Adrenal gland (tissue), 12 donors: Measurements from ENCODE around the gene CSRP1. TPM values are rescaled to one million over a fixed set of nuclear protein-coding genes. Genes with fewer than 3 reads are reported as not detected.
A peak's percentile ranks its signal among the peaks of the same experiment; 100 is the strongest.
"Not testable (repeated sequence)": the region's sequence is repeated elsewhere in the genome, so short reads cannot be mapped to it uniquely, and the experiment has no call there.

ENCODE experiments used
- DNase-seq, 7 donors: peaks; one replicate each; pipeline ENCODE4 v3.0.0-alpha.2; 2019 to 2020
- H3K27ac ChIP-seq, 5 donors: fragments of 200-600 bp; sonication (generic) in 4 of 5; 1 replicate in 3 of 5; 2 replicates in 2 of 5; pipeline versions ENCODE4 v1.5.1 to v1.8.0; 2016 to 2020; ENCODE audit warnings: mild to moderate bottlenecking in 1 of 5
- H3K27me3 ChIP-seq: fragments of 200-600 bp; 2 replicates; pipeline ENCODE4 v1.8.0; 2021
- H3K36me3 ChIP-seq, 2 donors: fragments of 200-600 bp; replicated peaks in 1 of 2; 1 replicate in 1 of 2; 2 replicates in 1 of 2; pipeline versions ENCODE4 v1.5.1 to v1.8.0; 2018 to 2022
- H3K4me1 ChIP-seq, 2 donors: fragments of 200-600 bp; replicated peaks in 1 of 2; 1 replicate in 1 of 2; 2 replicates in 1 of 2; pipeline versions ENCODE4 v1.5.1 to v1.8.0; 2018 to 2021
- H3K4me3 ChIP-seq, 4 donors: fragments of 200-600 bp; sonication (generic) in 3 of 4; one replicate each; pipeline ENCODE4 v1.5.1; 2016 to 2018
- H3K9me3 ChIP-seq, 3 donors: fragments of 200-600 bp; sonication (generic) in 1 of 3; replicated peaks in 1 of 3; 1 replicate in 2 of 3; 2 replicates in 1 of 3; pipeline versions ENCODE4 v1.5.1 to v1.8.0; 2016 to 2021
- POLR2A ChIP-seq, 2 donors: fragments of 450-650 bp; IDR thresholded peaks; one replicate each; pipeline ENCODE4 v1.6.1; 2017; ENCODE audit warnings: antibody characterized with exemption in 2 of 2, mild to moderate bottlenecking in 2 of 2, moderate library complexity in 1 of 2
- WGBS, 4 donors: extraction: QIAGEN DNeasy Blood & Tissue Kit in 2 of 4; methylation state at CpG; one replicate each; pipeline versions ENCODE4 v1.1.5 to v1.1.7; 2013 to 2017; 5-methylcytosine and 5-hydroxymethylcytosine counted together
- intact Hi-C, 2 donors: fragments of 100-400 bp; cut with DNase I; formaldehyde crosslinking; loops; one replicate each; pipeline versions ENCODE4 v1.14.1 to v1.15.0; 2022 to 2023
- polyA plus RNA-seq, 3 donors: library from polyadenylated mRNA; stranded (reverse); fragments of 200-250 nt in 2 of 3; fragments of 350-450 nt in 1 of 3; fragmentation: Illumina TruSeq in 1 of 3; extraction: RNeasy Lipid Tissue Mini Kit (QIAGEN cat#74804) in 1 of 3; gene quantifications; one replicate each; pipeline ENCODE4 v1.2.3, GENCODE V29; 2013 to 2014
- total RNA-seq, 9 donors: library from RNA; depleted of rRNA in 4 of 9; stranded (reverse); fragments of >200 nt in 4 of 9; fragments of 120-200 nt in 1 of 9; fragmentation: NEBNext Ultra II Directional in 1 of 9; extraction: Animal tissue kit (Norgen Biotek cat#: 25700) in 1 of 9; gene quantifications; one replicate each; pipeline versions ENCODE4 v1.1.0 to v1.2.4, GENCODE V29; 2013 to 2023
- TF ChIP-seq, protein P1 (sequence below), 6 experiments: fragments of 450-650 bp in 4 of 6; fragments of 200-600 bp in 2 of 6; sonication (generic) in 1 of 6; IDR thresholded peaks; 1 replicate in 5 of 6; 2 replicates in 1 of 6; pipeline versions ENCODE4 v1.5.1 to v1.8.0; 2016 to 2021; ENCODE audit warnings: antibody characterized with exemption in 6 of 6, mild to moderate bottlenecking in 2 of 6, moderate library complexity in 1 of 6
- donor health status: healthy with polysubstance abuse.
- donor health status: Bipolar disorder and iron deficiency.
- donor health status: DM: yes; HTN: yes; CAD: no.
- donor health status: DM: no; HTN: no; CAD: no.
- donor health status: DM: no; HTN: no; CAD: no.
- donor health status: DM: yes; HTN: yes; CAD: no.

Gene CSRP1
- total and polyA plus RNA-seq, 12 donors = 30.5 to 470 (median 138) TPM

DNA sequence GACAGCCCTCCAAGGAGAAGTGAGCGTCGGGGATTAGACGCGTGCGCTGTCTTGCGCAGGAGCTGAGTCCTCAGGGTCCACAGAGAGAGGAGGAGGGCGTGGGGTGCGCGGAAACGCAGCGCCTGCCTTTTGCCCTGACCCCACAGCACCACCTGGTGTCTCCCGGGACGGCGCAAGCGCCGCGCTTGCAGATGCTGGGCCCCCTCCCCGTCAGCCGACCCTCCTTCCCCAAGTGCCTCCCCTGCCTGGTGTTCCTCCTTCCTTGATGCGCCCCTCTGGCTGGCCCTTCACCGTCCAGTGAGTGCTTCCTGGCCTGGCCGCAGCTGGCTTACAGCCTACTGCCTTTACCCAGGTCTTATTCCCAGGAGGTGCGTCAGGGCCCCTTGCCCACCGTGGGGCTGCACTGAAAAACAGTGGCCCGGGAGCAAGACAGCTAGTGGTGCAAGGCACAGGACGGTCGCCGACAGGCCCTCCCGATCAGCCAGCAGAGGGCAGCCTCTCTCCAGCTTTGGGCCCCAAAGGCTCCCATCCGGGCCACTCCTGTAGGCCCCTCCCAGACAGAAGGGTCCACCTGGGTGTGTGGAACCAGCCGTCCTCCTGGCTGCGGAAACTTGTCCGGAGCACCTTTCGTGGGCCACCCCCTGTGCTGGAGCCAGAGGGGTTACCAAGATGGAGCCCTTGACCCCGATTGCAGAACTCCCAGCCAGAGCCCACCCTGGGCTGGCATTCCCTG is 25.0 kb downstream of the CSRP1 start:
- peak; percentile 79 to 95 (median 85) for DNase-seq
- H3K4me1 ChIP-seq = peaks cover 13 to 19% of the 10 kb centered on the region in 2 donors
- 4 to 22% (median 8%) methylated on average over 9 to 35 of the region's 35 CpGs for WGBS, 4 donors

DNA sequence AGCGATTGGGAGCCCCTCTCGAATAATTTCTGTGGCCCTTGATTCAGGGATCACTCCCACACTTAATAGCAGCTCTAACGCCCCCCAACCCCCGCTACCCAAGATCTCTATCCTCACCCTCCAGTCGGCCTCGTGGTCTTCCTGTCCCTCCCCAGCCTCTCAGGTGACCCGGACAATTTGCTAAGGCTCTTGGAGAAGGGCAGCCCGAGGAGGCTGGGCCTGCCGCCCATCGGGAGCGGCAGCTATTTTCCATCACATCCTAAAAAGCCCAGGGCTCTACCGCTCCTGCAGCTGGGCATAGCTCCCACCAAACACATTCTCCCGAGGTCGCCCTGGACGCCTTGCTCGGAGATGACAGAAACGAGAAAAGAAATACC is 25.9 kb downstream of the CSRP1 start:
- peaks cover 6% of the 10 kb centered on the region for H3K27me3 ChIP-seq
- no peaks in the 10 kb centered on the region for H3K9me3 ChIP-seq
- 4 to 12% (median 8%) methylated on average over 14 to 17 of the region's 17 CpGs for WGBS, 4 donors
- DNase-seq = no peak
- H3K36me3 ChIP-seq = peaks cover 0 to 24% of the 10 kb centered on the region in 2 donors
- H3K4me3 ChIP-seq = peak overlapping the region in 1 of 4 donors; percentile 30
- intact Hi-C loops = no loop called here
- no peak for TF ChIP-seq POLR2A (IDR thresholded peaks at IDR 0.05)
- TF ChIP-seq, protein P1, sequence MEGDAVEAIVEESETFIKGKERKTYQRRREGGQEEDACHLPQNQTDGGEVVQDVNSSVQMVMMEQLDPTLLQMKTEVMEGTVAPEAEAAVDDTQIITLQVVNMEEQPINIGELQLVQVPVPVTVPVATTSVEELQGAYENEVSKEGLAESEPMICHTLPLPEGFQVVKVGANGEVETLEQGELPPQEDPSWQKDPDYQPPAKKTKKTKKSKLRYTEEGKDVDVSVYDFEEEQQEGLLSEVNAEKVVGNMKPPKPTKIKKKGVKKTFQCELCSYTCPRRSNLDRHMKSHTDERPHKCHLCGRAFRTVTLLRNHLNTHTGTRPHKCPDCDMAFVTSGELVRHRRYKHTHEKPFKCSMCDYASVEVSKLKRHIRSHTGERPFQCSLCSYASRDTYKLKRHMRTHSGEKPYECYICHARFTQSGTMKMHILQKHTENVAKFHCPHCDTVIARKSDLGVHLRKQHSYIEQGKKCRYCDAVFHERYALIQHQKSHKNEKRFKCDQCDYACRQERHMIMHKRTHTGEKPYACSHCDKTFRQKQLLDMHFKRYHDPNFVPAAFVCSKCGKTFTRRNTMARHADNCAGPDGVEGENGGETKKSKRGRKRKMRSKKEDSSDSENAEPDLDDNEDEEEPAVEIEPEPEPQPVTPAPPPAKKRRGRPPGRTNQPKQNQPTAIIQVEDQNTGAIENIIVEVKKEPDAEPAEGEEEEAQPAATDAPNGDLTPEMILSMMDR (IDR thresholded peaks at IDR 0.05) = no peak
- peak overlapping the region in 2 of 5 donors; percentile 14 to 38 for H3K27ac ChIP-seq
- peaks cover 13 to 19% of the 10 kb centered on the region in 2 donors for H3K4me1 ChIP-seq

More for the DNA sequence above, 25.0 kb downstream of the CSRP1 start:
- Histone ChIP-seq H3K9me3 (no peaks in the 10 kb centered on the region), H3K27me3 (peaks cover 6% of the 10 kb centered on the region), H3K27ac (peak overlapping the region in 1 of 5 donors; percentile 38), H3K36me3 (peaks cover 0 to 27% of the 10 kb centered on the region in 2 donors), H3K4me3 (peak overlapping the region in 1 of 4 donors; percentile 30)
- TF ChIP-seq, protein P1 (IDR thresholded peaks at IDR 0.05) = peak; percentile 72 to 97 (median 91)
- TF ChIP-seq POLR2A (IDR thresholded peaks at IDR 0.05) = no peak
- intact Hi-C loops = loop anchor here (2.0 kb wide), 1 partner anchor 31 kb away; no protein-coding TSS in a partner anchor

DNA sequence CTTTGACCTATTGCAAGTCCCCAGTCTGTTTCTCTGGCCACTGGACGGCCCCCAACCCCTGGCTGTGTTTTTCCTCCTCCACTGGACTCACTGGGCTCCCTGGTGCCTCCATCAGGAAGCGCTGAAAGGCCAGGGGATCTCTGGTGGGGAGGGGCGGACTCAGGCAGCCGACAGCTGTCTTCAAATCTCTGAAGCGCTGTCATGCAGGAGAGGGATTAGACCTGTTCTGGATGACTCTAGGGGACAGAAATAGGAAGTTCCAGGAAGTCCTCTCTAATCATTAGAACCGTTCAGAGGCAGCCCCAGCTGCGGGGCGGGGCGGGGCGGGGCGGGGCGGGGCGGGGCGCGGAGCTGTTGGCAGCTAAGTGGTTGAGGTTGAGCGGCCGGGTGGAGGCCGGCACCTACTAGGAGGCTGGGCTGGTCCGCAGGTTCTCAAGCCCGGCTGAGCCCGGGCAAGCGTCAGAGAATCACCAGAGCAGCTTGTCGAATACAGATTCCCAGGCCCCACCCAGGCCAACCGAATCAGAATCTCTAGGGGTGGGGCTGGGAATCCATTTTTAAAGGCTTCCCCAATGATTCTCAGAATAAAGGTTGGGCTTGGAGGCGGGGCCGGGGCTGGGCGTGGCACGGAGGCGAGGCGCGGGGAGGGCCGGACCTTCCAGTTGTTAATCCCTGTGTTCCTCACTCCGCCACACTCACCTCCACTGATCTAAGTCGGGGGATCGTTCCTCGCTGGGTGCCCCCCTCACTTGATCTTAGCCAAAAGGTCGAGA is 26.5 kb downstream of the CSRP1 start:
- no peak for TF ChIP-seq POLR2A (IDR thresholded peaks at IDR 0.05)
- TF ChIP-seq, protein P1 (IDR thresholded peaks at IDR 0.05) = peak in 2 of 6 experiments; percentile 7 to 18
- peak overlapping the region in 2 of 5 donors; percentile 14 to 38 for H3K27ac ChIP-seq
- WGBS, 4 donors = 5 to 6% (median 5%) methylated on average over 20 to 37 of the region's 37 CpGs
- peaks cover 13 to 19% of the 10 kb centered on the region in 2 donors for H3K4me1 ChIP-seq
- no peaks in the 10 kb centered on the region for H3K9me3 ChIP-seq
- peak overlapping the region in 2 of 4 donors; percentile 18 to 30 for H3K4me3 ChIP-seq
- peaks cover 6% of the 10 kb centered on the region for H3K27me3 ChIP-seq
- intact Hi-C loops = no loop called here
- peaks cover 0 to 18% of the 10 kb centered on the region in 2 donors for H3K36me3 ChIP-seq
- peak; percentile 55 to 83 (median 79) for DNase-seq

DNA sequence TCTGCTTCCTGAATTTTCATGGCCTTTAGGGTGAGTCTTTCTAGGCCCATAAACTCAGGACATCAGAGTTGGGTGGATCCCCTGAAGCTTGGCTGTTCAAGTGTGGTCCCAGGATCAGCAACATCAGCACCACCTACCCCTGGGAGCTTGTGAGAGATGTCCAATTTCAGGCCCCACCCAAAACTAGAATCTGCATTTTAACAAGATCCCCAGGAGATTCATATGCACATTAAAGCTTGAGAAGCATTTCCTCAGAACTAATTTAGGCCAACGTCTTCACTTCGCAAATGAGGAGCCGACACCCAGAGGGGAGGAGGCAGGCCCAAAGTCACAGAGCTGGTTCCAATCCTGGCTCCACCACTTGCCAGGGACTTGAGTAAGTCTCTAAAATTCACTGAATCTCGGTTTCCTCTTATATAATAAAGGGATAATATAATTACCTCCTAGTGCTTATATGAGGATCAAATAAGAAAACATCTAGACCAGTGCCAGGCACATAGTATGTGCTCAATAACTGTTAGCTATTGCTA is 27.7 kb downstream of the CSRP1 start:
- Histone ChIP-seq H3K27me3 (peaks cover 6% of the 10 kb centered on the region), H3K4me3 (no peak overlapping the region), H3K4me1 (peaks cover 13 to 19% of the 10 kb centered on the region in 2 donors), H3K27ac (no peak overlapping the region), H3K36me3 (peaks cover 0 to 6% of the 10 kb centered on the region in 2 donors), H3K9me3 (no peaks in the 10 kb centered on the region)
- TF ChIP-seq, protein P1 (IDR thresholded peaks at IDR 0.05) = no peak
- no peak for TF ChIP-seq POLR2A (IDR thresholded peaks at IDR 0.05)
- DNase-seq = no peak
- intact Hi-C loops = no loop called here
- 82 to 91% (median 89%) methylated on average over 4 of the region's 4 CpGs for WGBS, 4 donors

DNA sequence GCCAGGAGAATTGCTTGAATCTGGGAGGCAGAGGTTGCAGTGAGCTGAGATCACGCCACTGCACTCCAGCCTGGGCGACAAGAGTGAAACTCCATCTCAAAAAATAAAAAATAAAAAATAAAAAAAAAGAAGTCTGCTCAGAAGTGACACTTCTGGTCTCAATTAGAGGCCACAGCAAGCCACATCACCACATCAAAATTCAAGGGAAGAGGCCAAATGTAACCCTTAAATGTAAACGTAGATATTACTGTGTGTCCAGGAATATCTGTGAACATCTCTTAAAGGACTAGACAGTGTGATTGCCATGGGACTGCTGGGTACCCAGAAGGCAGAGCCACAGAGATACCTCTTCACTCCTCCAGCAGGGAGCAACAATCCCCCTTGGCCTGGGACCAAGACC is 28.3 kb downstream of the CSRP1 start:
- H3K9me3 ChIP-seq, H3K4me3 ChIP-seq, intact Hi-C loops, DNase-seq, H3K27me3 ChIP-seq, H3K27ac ChIP-seq, H3K36me3 ChIP-seq: not testable (repeated sequence)
- peaks cover 13 to 19% of the 10 kb centered on the region in 2 donors for H3K4me1 ChIP-seq
- WGBS, 4 donors = 90 to 95% (median 93%) methylated on average over 3 of the region's 3 CpGs
